ENCODE measurements around the gene NKX1-2.
A peak's percentile ranks its signal among the peaks of the same experiment; 100 is the strongest.
"Not testable (repeated sequence)": the region's sequence is repeated elsewhere in the genome, so short reads cannot be mapped to it uniquely, and the experiment has no call there.

The NKX1-2 gene

GRCh38 chr10:124449170-124450011, 444 bp downstream of the NKX1-2 start:
- no peak for FAIRE-seq

GRCh38 chr10:124448696-124449169, 1.1 kb downstream of the NKX1-2 start:
- no peak for FAIRE-seq

GRCh38 chr10:124447751-124448466, 1.9 kb downstream of the NKX1-2 start:
- no peak for FAIRE-seq

GRCh38 chr10:124446830-124447750, 2.7 kb downstream of the NKX1-2 start:
- FAIRE-seq: no peak

- not testable (repeated sequence) for FAIRE-seq
These were observed 8.1 kb downstream of the NKX1-2 start for GRCh38 chr10:124441694-124442093.

- FAIRE-seq: no peak
These were observed 13.6 kb downstream of the NKX1-2 start for GRCh38 chr10:124436191-124436638.

- not testable (repeated sequence) for FAIRE-seq
These were observed 14.2 kb downstream of the NKX1-2 start for GRCh38 chr10:124435683-124436082.

- no peak for FAIRE-seq
These were observed 16.4 kb downstream of the NKX1-2 start for GRCh38 chr10:124433461-124433860.

- no peak for FAIRE-seq
These were observed 19.8 kb downstream of the NKX1-2 start for GRCh38 chr10:124430077-124430476.

GRCh38 chr10:124429576-124429975, 20.3 kb downstream of the NKX1-2 start:
- no peak for FAIRE-seq

- FAIRE-seq: no peak
These were observed 21.5 kb downstream of the NKX1-2 start for GRCh38 chr10:124428207-124428777.

GRCh38 chr10:124425227-124425962, 24.4 kb downstream of the NKX1-2 start:
- FAIRE-seq: peak; percentile 88

- no peak for FAIRE-seq
These were observed 26.0 kb downstream of the NKX1-2 start for GRCh38 chr10:124423813-124424212.

- no peak for FAIRE-seq
These were observed 27.1 kb downstream of the NKX1-2 start for GRCh38 chr10:124422742-124423141.

- no peak for FAIRE-seq
These were observed 29.6 kb downstream of the NKX1-2 start for GRCh38 chr10:124420254-124420653.

GRCh38 chr10:124419635-124420034, 30.2 kb downstream of the NKX1-2 start:
- no peak for FAIRE-seq

GRCh38 chr10:124418726-124419501, 30.9 kb downstream of the NKX1-2 start, which contains the start of gene OAT:
TSS of gene OAT (minus strand) at chr10:124418923. CDS start at chr10:124412171, 6,752 bp downstream.
- peak; percentile 98 for FAIRE-seq

- no peak for FAIRE-seq
These were observed 31.7 kb downstream of the NKX1-2 start for GRCh38 chr10:124417895-124418725.

- FAIRE-seq: no peak
These were observed 33.1 kb downstream of the NKX1-2 start for GRCh38 chr10:124416733-124417132.

GRCh38 chr10:124415210-124415609, 34.6 kb downstream of the NKX1-2 start:
- FAIRE-seq: no peak

All from A204.1 (cell line).